Measurements from ENCODE around the gene TLCD2.
"Not testable (repeated sequence)": the region's sequence is repeated elsewhere in the genome, so short reads cannot be mapped to it uniquely, and the experiment has no call there.

Gene TLCD2

GRCh38 chr17:1653735-1654134 is 56.4 kb downstream of the TLCD2 start:
- H3K27ac Mint-ChIP-seq = no peak overlapping the region
- no peaks in the 10 kb centered on the region for H3K9me3 Mint-ChIP-seq
- H3K36me3 Mint-ChIP-seq = peaks cover 60% of the 10 kb centered on the region
- peaks cover 8% of the 10 kb centered on the region for H3K4me1 Mint-ChIP-seq
- no peak overlapping the region for H3K4me3 Mint-ChIP-seq
- peaks cover 2% of the 10 kb centered on the region for H3K27me3 Mint-ChIP-seq
- CTCF ChIA-PET = no interaction called here
- no peak for DNase-seq

- Mint-ChIP-seq H3K4me1 (peaks cover 11% of the 10 kb centered on the region), H3K36me3 (peaks cover 50% of the 10 kb centered on the region), H3K27ac (peak overlapping the region; percentile 72)
- H3K9me3 Mint-ChIP-seq, H3K27me3 Mint-ChIP-seq, DNase-seq, H3K4me3 Mint-ChIP-seq: not testable (repeated sequence)
- CTCF ChIA-PET = interaction anchor here (1.9 kb wide), 1 partner anchor 16 kb away, joined by 7 read pairs; no protein-coding TSS in a partner anchor
These were observed 57.4 kb downstream of the TLCD2 start for GRCh38 chr17:1652794-1653193.

All from activated naive CD4-positive, alpha-beta T cell treated with anti-CD3 and anti-CD28 coated beads, Interleukin-2, amount 10 ng/mL, durations not matched to agents 7 days and 5 days (primary cell).